Fibroblast of the aortic adventitia (primary cell): ENCODE data around the gene COLEC11. TPM values are rescaled to one million over a fixed set of nuclear protein-coding genes. Genes with fewer than 3 reads are reported as not detected.

Experiments used
- DNase-seq: peaks from one replicate; pipeline ENCODE4 v3.0.0-alpha.2; 2010; ENCODE audit warnings: low read depth
- H3K4me3 ChIP-seq: 2 replicates; pipeline ENCODE4 v1.5.1; 2011; ENCODE audit warnings: low read depth, mild to moderate bottlenecking, control low read depth, low read length, moderate library complexity
- CTCF ChIP-seq: IDR thresholded peaks from 2 replicates; pipeline ENCODE4 v1.5.1; 2011; ENCODE audit warnings: mild to moderate bottlenecking, low read length, control low read depth, inconsistent platforms; ENCODE audit not compliant: insufficient read depth
- total RNA-seq: library from RNA; depleted of rRNA; stranded (reverse); fragments of >200 nt; gene quantifications from 2 replicates; pipeline ENCODE4 v1.2.3, GENCODE V29; 2012; ENCODE audit warnings: low replicate concordance

COLEC11 gene
- total RNA-seq, 1 donor: 0.09 TPM

- TF ChIP-seq CTCF: no peak
- no peak overlapping the region for H3K4me3 ChIP-seq
- DNase-seq: no peak
Measured at GRCh38 chr2:3624059-3624794, 29.3 kb downstream of the COLEC11 start.

- TF ChIP-seq CTCF: no peak
- no peak overlapping the region for H3K4me3 ChIP-seq
- DNase-seq: no peak
Measured at GRCh38 chr2:3625186-3625585, 30.3 kb downstream of the COLEC11 start.

GRCh38 chr2:3626118-3626811, 31.4 kb downstream of the COLEC11 start:
- no peak for DNase-seq
- TF ChIP-seq CTCF: no peak
- H3K4me3 ChIP-seq: no peak overlapping the region

GRCh38 chr2:3626812-3627499, 32.0 kb downstream of the COLEC11 start:
- DNase-seq: no peak
- H3K4me3 ChIP-seq: no peak overlapping the region
- no peak for TF ChIP-seq CTCF

- TF ChIP-seq CTCF: no peak
- DNase-seq: no peak
Measured at GRCh38 chr2:3627500-3628100, 32.7 kb downstream of the COLEC11 start.

GRCh38 chr2:3628241-3628679, 33.3 kb downstream of the COLEC11 start:
- no peak overlapping the region for H3K4me3 ChIP-seq
- no peak for TF ChIP-seq CTCF
- DNase-seq: no peak

More at GRCh38 chr2:3627500-3628100, 32.7 kb downstream of the COLEC11 start:
- no peak overlapping the region for H3K4me3 ChIP-seq
